ENCODE results near the gene KBTBD12. TPM values are rescaled to one million over a fixed set of nuclear protein-coding genes. Genes with fewer than 3 reads are reported as not detected.
"Not testable (repeated sequence)": the region's sequence is repeated elsewhere in the genome, so short reads cannot be mapped to it uniquely, and the experiment has no call there.

The KBTBD12 gene
- total RNA-seq, 1 experiment from 2014 or later: not detected

GRCh38 chr3:127903611-127904375, 11.2 kb upstream of the KBTBD12 start:
- DNase-seq (ENCODE audit: low spot score): no peak

- no peak for DNase-seq (ENCODE audit: low spot score)
These were observed 9.5 kb upstream of the KBTBD12 start for GRCh38 chr3:127905556-127905955.

- not testable (repeated sequence) for DNase-seq (ENCODE audit: low spot score)
These were observed 8.4 kb upstream of the KBTBD12 start for GRCh38 chr3:127906653-127907052.

- no peak for DNase-seq (ENCODE audit: low spot score)
These were observed 6.8 kb upstream of the KBTBD12 start for GRCh38 chr3:127908202-127908601.

- DNase-seq (ENCODE audit: low spot score): no peak
These were observed 6.1 kb upstream of the KBTBD12 start for GRCh38 chr3:127908951-127909350.

GRCh38 chr3:127909646-127910045, 5.4 kb upstream of the KBTBD12 start:
- DNase-seq (ENCODE audit: low spot score): no peak

GRCh38 chr3:127911421-127911931, 3.6 kb upstream of the KBTBD12 start:
- no peak for DNase-seq (ENCODE audit: low spot score)

GRCh38 chr3:127913841-127914240, 1.2 kb upstream of the KBTBD12 start:
- not testable (repeated sequence) for DNase-seq (ENCODE audit: low spot score)

- DNase-seq (ENCODE audit: low spot score): no peak
These were observed 448 bp upstream of the KBTBD12 start for GRCh38 chr3:127914584-127914983.

GRCh38 chr3:127915937-127916493, 983 bp downstream of the KBTBD12 start:
- DNase-seq (ENCODE audit: low spot score): no peak

GRCh38 chr3:127920738-127921137, 5.7 kb downstream of the KBTBD12 start:
- DNase-seq (ENCODE audit: low spot score): no peak

- DNase-seq (ENCODE audit: low spot score): no peak
These were observed 8.6 kb downstream of the KBTBD12 start for GRCh38 chr3:127923611-127924010.

- no peak for DNase-seq (ENCODE audit: low spot score)
These were observed 10.4 kb downstream of the KBTBD12 start for GRCh38 chr3:127925384-127925783.

GRCh38 chr3:127927829-127928604, 13.0 kb downstream of the KBTBD12 start:
- DNase-seq (ENCODE audit: low spot score): no peak

- DNase-seq (ENCODE audit: low spot score): no peak
These were observed 14.9 kb downstream of the KBTBD12 start for GRCh38 chr3:127929818-127930413.

GRCh38 chr3:127933396-127933795, 18.4 kb downstream of the KBTBD12 start:
- no peak for DNase-seq (ENCODE audit: low spot score)

GRCh38 chr3:127938800-127939199, 23.8 kb downstream of the KBTBD12 start:
- no peak for DNase-seq (ENCODE audit: low spot score)

GRCh38 chr3:127940116-127940515, 25.1 kb downstream of the KBTBD12 start:
- DNase-seq (ENCODE audit: low spot score): no peak

- DNase-seq (ENCODE audit: low spot score): no peak
These were observed 27.6 kb downstream of the KBTBD12 start for GRCh38 chr3:127942613-127943012.

- no peak for DNase-seq (ENCODE audit: low spot score)
These were observed 33.2 kb downstream of the KBTBD12 start for GRCh38 chr3:127948211-127948610.

GRCh38 chr3:127949446-127950055, 34.5 kb downstream of the KBTBD12 start:
- no peak for DNase-seq (ENCODE audit: low spot score)

GRCh38 chr3:127951276-127951675, 36.2 kb downstream of the KBTBD12 start:
- no peak for DNase-seq (ENCODE audit: low spot score)

Data from H4 (cell line).